ENCODE measurements around the gene TBC1D22A. TPM values are rescaled to one million over a fixed set of nuclear protein-coding genes. Genes with fewer than 3 reads are reported as not detected.

TBC1D22A gene
- total RNA-seq, 6 experiments from 2014 or later = 20.4 to 24.1 (median 22.2) TPM

DNA sequence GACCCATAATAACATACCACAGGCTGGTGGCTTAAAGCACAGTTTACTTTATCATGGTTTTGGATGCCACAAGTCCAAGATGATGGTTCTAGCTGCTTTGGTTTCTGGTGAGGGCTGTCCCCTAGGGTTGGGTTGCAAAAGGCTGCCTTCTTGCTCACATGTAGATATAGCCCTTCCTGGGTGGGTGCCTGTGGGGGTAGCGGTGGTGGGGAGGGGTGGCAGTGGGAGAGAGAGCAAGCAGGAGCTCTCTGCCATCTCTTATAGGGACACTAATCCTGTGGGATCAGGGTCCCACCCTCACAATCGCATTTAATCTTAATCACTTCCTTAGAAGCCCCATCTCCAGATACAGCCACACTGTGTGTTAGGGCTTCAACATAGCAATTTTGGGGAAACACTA lies 245.0 kb downstream of the TBC1D22A start:
- Mint-ChIP-seq H3K27me3 (ENCODE audit: insufficient read depth) (no peaks in the 10 kb centered on the region; the same call in 1 of the 2 replicates), H3K4me1 (ENCODE audit: low read depth) (0 out of 2 replicates have a peak, but pooled peaks cover 7% of the 10 kb centered on the region), H3K9me3 (no peaks in the 10 kb centered on the region), H3K4me3 (no peak overlapping the region), H3K36me3 (ENCODE audit: low read depth) (no peaks in the 10 kb centered on the region), H3K27ac (no peak overlapping the region)
- no peak for DNase-seq
- TF ChIP-seq, protein P1, sequence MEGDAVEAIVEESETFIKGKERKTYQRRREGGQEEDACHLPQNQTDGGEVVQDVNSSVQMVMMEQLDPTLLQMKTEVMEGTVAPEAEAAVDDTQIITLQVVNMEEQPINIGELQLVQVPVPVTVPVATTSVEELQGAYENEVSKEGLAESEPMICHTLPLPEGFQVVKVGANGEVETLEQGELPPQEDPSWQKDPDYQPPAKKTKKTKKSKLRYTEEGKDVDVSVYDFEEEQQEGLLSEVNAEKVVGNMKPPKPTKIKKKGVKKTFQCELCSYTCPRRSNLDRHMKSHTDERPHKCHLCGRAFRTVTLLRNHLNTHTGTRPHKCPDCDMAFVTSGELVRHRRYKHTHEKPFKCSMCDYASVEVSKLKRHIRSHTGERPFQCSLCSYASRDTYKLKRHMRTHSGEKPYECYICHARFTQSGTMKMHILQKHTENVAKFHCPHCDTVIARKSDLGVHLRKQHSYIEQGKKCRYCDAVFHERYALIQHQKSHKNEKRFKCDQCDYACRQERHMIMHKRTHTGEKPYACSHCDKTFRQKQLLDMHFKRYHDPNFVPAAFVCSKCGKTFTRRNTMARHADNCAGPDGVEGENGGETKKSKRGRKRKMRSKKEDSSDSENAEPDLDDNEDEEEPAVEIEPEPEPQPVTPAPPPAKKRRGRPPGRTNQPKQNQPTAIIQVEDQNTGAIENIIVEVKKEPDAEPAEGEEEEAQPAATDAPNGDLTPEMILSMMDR (IDR thresholded peaks at IDR 0.05) = no peak

DNA sequence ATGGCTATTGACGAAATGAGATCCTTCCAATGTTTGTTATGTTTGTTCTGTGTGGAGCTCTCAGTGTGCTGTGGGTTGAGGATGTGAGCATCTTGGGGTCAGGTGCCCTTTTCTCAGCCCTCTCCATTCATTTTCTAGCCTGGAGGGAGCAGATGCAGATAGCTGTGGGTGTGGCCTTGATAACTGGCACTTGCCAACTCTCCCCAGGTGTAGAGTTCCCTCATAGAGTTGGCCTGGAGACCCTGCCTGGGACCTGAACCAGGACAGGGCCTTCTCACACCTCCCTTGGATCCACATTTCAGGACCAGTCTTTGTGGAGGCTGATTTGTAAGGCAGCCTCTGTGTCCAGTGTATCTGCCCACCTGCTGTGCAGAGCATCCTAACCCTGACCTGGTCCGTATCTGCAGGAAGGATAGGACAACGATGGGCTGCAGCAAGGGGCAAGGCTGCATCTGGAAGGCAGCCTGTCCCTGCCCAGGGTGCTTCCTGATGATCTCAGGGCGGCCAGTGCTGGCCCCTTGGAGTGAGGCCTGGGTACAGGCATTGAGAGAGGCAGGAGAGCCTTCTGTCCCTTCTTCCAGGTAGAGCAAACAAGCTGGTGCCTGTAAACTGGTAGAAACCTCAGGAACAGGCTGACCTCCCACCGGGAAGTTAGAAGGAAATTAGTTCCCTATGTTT lies 245.9 kb downstream of the TBC1D22A start:
- no peak for DNase-seq
- no peaks in the 10 kb centered on the region for H3K9me3 Mint-ChIP-seq
- peaks cover 15% of the 10 kb centered on the region for H3K4me1 Mint-ChIP-seq (ENCODE audit: low read depth)
- H3K4me3 Mint-ChIP-seq = no peak overlapping the region
- TF ChIP-seq, protein P1 (IDR thresholded peaks at IDR 0.05) = no peak
- no peaks in the 10 kb centered on the region for H3K36me3 Mint-ChIP-seq (ENCODE audit: low read depth)
- no peak overlapping the region for H3K27ac Mint-ChIP-seq
- no peaks in the 10 kb centered on the region for H3K27me3 Mint-ChIP-seq (ENCODE audit: insufficient read depth)

DNA sequence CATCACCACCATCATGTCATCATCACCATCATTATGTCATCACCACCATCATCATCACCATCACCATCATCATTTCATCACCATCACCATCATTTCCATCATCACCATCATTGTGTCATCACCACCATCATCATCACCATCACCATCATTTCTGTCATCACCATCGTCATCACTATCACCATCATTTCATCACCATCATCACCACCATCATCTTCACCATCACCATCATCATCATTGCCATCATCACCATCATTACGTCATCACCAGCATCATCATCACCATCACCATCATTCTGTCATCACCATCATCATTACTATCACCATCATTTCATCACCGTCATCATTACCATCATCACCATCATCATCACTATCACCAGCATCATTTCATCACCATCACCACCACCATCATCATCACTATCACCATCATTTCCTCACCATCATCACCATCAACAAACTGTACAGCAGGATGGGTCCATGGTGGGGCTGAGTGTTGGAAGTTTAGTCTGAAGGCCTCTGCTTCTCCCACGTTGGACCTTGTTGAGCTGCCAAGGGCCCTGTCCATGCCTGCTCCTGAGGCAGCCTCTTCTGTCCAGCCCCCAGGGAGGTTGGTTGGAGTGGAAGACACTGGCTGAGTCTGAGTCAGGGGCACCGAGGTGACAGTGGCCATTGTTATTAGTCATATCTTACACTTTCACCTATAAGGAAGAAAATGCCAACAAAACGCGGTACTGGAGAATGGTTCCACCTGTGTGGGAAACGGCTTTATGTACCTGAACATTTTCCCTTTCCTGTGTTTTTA lies 247.1 kb downstream of the TBC1D22A start:
- no peak for DNase-seq
- TF ChIP-seq, protein P1 (IDR thresholded peaks at IDR 0.05) = no peak
- Mint-ChIP-seq H3K27ac (no peak overlapping the region), H3K36me3 (ENCODE audit: low read depth) (no peaks in the 10 kb centered on the region), H3K4me1 (ENCODE audit: low read depth) (peaks cover 16% of the 10 kb centered on the region), H3K4me3 (no peak overlapping the region), H3K27me3 (ENCODE audit: insufficient read depth) (no peaks in the 10 kb centered on the region), H3K9me3 (no peaks in the 10 kb centered on the region)

DNA sequence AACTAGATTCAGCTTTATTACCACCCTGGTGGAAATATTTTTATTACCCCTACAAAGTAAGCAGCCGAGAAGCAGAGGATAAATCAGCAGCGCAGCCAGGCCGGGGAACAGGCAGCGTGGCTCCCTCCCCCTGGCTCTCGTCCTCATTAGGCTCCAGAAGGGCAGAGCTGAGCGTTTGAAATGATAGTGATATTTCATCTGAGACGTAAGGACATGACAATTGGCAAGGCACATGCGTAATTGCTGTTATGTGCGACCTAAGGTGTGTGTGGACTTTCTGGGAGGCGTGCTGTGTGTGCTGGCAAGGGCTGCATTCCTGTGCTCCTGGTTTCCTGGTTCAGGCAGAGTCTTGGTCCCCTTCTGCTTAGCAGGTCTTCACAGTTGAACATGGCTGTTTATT lies 247.8 kb downstream of the TBC1D22A start:
- no peaks in the 10 kb centered on the region for H3K36me3 Mint-ChIP-seq (ENCODE audit: low read depth)
- no peak for DNase-seq
- TF ChIP-seq, protein P1 (IDR thresholded peaks at IDR 0.05) = no peak

DNA sequence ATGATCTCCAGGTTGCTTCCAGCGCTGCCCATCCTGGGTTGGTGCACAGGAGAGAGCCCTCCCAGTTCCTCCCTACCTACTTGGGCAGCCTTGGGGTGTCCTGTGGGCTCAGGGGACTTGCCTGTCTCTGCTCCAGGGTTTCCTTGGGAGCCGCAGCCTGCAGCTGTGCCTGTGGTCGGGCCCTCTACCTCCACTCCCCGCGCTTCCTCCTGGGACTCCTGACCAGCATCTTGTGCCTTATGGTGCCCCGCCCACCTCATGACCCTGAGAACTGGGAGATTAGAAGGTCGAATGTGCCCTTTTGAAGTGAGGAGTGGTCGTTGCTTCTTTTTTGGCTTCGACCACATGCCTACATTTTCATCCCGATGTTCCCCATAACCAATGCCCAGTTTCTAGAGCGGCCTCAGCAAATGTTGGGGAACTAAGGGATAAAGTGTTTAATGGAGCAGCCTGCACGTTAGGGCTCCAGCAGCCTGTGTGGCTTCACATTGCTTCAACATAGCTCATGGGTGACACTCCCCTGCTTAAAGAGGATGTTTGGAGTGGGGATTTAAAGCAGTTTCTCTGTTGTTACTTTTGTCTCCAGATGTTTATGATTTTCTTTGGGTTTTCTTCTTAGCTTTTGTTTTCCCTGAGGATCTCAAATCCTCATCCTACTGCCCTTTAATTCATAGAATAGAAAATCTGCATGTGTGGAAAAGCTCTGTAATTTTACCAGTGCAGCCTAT lies 248.8 kb downstream of the TBC1D22A start:
- Mint-ChIP-seq H3K27ac (no peak overlapping the region), H3K27me3 (ENCODE audit: insufficient read depth) (no peaks in the 10 kb centered on the region), H3K36me3 (ENCODE audit: low read depth) (no peaks in the 10 kb centered on the region), H3K9me3 (no peaks in the 10 kb centered on the region), H3K4me1 (ENCODE audit: low read depth) (peaks cover 16% of the 10 kb centered on the region), H3K4me3 (no peak overlapping the region)
- TF ChIP-seq, protein P1 (IDR thresholded peaks at IDR 0.05) = no peak
- no peak for DNase-seq

More for the DNA sequence above, 247.8 kb downstream of the TBC1D22A start:
- H3K4me3 Mint-ChIP-seq = no peak overlapping the region
- H3K27me3 Mint-ChIP-seq (ENCODE audit: insufficient read depth) = no peaks in the 10 kb centered on the region
- peaks cover 16% of the 10 kb centered on the region for H3K4me1 Mint-ChIP-seq (ENCODE audit: low read depth)
- no peak overlapping the region for H3K27ac Mint-ChIP-seq
- no peaks in the 10 kb centered on the region for H3K9me3 Mint-ChIP-seq

Data from HFFc6 (cell line).